ENCODE measurements around the gene RBM4B. TPM values are rescaled to one million over a fixed set of nuclear protein-coding genes. Genes with fewer than 3 reads are reported as not detected.

Gene RBM4B
- total RNA-seq, 1 donor from 2014 or later: 9.5 TPM

GRCh38 chr11:66688561-66689534, 11.2 kb upstream of the RBM4B start:
- H3K27me3 ChIP-seq: no peaks in the 10 kb centered on the region
- no peak overlapping the region for H3K27ac ChIP-seq

DNA sequence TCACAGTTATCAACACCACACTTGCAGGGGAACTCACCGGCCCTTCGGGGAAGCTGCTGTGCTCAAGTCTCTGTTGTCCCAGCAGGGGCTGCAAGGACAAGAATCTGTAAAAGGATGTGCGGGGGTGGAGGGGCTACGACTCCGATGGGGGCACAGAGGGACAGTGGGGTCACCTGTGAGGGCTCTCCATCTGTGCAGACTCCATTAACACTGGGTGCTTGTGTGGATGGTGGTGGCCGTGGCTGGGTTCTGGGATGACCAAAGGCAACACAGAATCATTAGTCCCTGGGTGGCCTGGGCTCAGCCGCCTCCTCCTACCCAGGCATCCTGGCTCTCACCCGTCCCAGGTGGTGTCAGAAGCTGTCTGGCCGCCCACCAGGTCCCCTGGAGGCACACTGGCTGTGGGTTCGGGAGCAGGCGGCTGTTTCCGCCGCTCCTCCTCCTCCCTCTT, 10.2 kb upstream of the RBM4B start:
- intact Hi-C loops (cut with DNase I): no loop called here
- Histone ChIP-seq H3K27ac (no peak overlapping the region), H3K27me3 (no peaks in the 10 kb centered on the region), H3K4me1 (no peaks in the 10 kb centered on the region), H3K4me3 (no peak overlapping the region), H3K36me3 (no peaks in the 10 kb centered on the region), H3K9me3 (no peaks in the 10 kb centered on the region)
- no peak for TF ChIP-seq CTCF (IDR thresholded peaks at IDR 0.05)
- ATAC-seq (no peak), DNase-seq (peak; percentile 53)

More at GRCh38 chr11:66688561-66689534, 11.2 kb upstream of the RBM4B start:
- no peaks in the 10 kb centered on the region for H3K4me1 ChIP-seq
- H3K4me3 ChIP-seq: no peak overlapping the region
- H3K9me3 ChIP-seq: no peaks in the 10 kb centered on the region
- DNase-seq (peak; percentile 60), ATAC-seq (no peak)
- no peaks in the 10 kb centered on the region for H3K36me3 ChIP-seq
- intact Hi-C loops (cut with DNase I): no loop called here
- no peak for TF ChIP-seq CTCF (IDR thresholded peaks at IDR 0.05)

GRCh38 chr11:66686801-66687750, 9.4 kb upstream of the RBM4B start:
- TF ChIP-seq CTCF (IDR thresholded peaks at IDR 0.05): no peak
- Histone ChIP-seq H3K27me3 (no peaks in the 10 kb centered on the region), H3K27ac (no peak overlapping the region), H3K9me3 (no peaks in the 10 kb centered on the region), H3K36me3 (no peaks in the 10 kb centered on the region), H3K4me1 (no peaks in the 10 kb centered on the region), H3K4me3 (no peak overlapping the region)
- ATAC-seq (no peak), DNase-seq (peak; percentile 54)
- intact Hi-C loops (cut with DNase I): no loop called here

GRCh38 chr11:66686100-66686785, 8.6 kb upstream of the RBM4B start:
- ATAC-seq: no peak
- H3K27ac ChIP-seq: no peak overlapping the region
- H3K9me3 ChIP-seq: no peaks in the 10 kb centered on the region
- H3K4me1 ChIP-seq: no peaks in the 10 kb centered on the region
- peak; percentile 37 for DNase-seq
- TF ChIP-seq CTCF (IDR thresholded peaks at IDR 0.05): no peak
- H3K4me3 ChIP-seq: no peak overlapping the region
- no peaks in the 10 kb centered on the region for H3K27me3 ChIP-seq
- no peaks in the 10 kb centered on the region for H3K36me3 ChIP-seq
- intact Hi-C loops (cut with DNase I): no loop called here

Measured in upper lobe of right lung (tissue), 1 donor.